Ishikawa (cell line): ENCODE measurements around the gene APOL4.

Experiments used
- CEBPB ChIP-seq: IDR thresholded peaks from 2 replicates; pipeline ENCODE4 v1.6.1; 2012
- CREB1 ChIP-seq: IDR thresholded peaks from 2 replicates; pipeline ENCODE4 v1.6.1; 2012; ENCODE audit warnings: low read depth
- EGR1 ChIP-seq: IDR thresholded peaks from 2 replicates; pipeline ENCODE4 v1.6.1; 2012
- EP300 ChIP-seq: IDR thresholded peaks from 2 replicates; pipeline ENCODE4 v1.6.1; 2012; ENCODE audit warnings: borderline replicate concordance
- FOXM1 ChIP-seq: IDR thresholded peaks from 2 replicates; pipeline ENCODE4 v1.6.1; 2012; ENCODE audit warnings: low read depth, borderline replicate concordance
- MAX ChIP-seq: IDR thresholded peaks from 2 replicates; pipeline ENCODE4 v1.6.1; 2012
- NFIC ChIP-seq: IDR thresholded peaks from 2 replicates; pipeline ENCODE4 v1.6.1; 2012
- RAD21 ChIP-seq: IDR thresholded peaks from 2 replicates; pipeline ENCODE4 v1.6.1; 2012; ENCODE audit warnings: low read depth
- REST ChIP-seq: IDR thresholded peaks from 2 replicates; pipeline ENCODE4 v1.6.1; 2012; ENCODE audit warnings: low read depth, mild to moderate bottlenecking
- TAF1 ChIP-seq: IDR thresholded peaks from 2 replicates; pipeline ENCODE4 v1.6.1; 2012; ENCODE audit warnings: low read depth, mild to moderate bottlenecking
- TCF12 ChIP-seq: IDR thresholded peaks from 2 replicates; pipeline ENCODE4 v1.6.1; 2012; ENCODE audit warnings: low read depth
- TEAD4 ChIP-seq: IDR thresholded peaks from 2 replicates; pipeline ENCODE4 v1.6.1; 2012
- YY1 ChIP-seq: IDR thresholded peaks from 2 replicates; pipeline ENCODE4 v1.6.1; 2012; ENCODE audit warnings: low read depth
- ZBTB7A ChIP-seq: IDR thresholded peaks from 2 replicates; pipeline ENCODE4 v1.6.1; 2012; ENCODE audit warnings: low read depth
- TF ChIP-seq, protein P1 (sequence below): IDR thresholded peaks from 2 replicates; pipeline ENCODE4 v1.6.1; 2012

The APOL4 gene

GRCh38 chr22:36208914-36209313 is 7.3 kb upstream of the APOL4 start:
- no peak for TF ChIP-seq CEBPB
- no peak for TF ChIP-seq MAX

- TF ChIP-seq RAD21 (no peak), MAX (no peak), CREB1 (no peak), EP300 (no peak), NFIC (no peak)
Measured at GRCh38 chr22:36208162-36208765, 6.7 kb upstream of the APOL4 start.

DNA sequence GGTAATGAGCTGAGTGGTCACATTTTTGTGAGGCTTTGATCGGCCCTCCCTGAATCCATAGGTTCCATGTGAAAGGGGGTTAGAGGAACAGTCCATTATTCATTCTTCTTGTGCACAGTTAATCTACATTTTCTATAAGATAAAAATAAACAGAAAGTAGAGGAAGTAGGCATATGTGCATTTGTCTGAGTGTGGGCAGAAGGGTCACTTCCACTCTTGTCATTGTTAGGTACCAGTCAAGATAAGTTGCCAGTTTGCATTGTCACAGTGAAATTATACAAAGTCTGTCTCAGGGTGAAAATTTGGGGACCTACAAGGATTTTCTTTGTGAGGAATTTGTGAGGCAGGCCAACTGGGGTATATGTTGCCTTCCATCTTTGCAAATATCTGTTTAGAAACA is 4.6 kb upstream of the APOL4 start:
- no peak for TF ChIP-seq FOXM1
- no peak for TF ChIP-seq YY1
- no peak for TF ChIP-seq EP300
- no peak for TF ChIP-seq NFIC
- no peak for TF ChIP-seq TEAD4
- no peak for TF ChIP-seq CREB1
- no peak for TF ChIP-seq RAD21
- no peak for TF ChIP-seq CEBPB
- TF ChIP-seq EGR1: no peak
- no peak for TF ChIP-seq TCF12
- TF ChIP-seq REST: no peak
- no peak for TF ChIP-seq TAF1
- TF ChIP-seq ZBTB7A: no peak
- TF ChIP-seq MAX: no peak
- TF ChIP-seq, protein P1, sequence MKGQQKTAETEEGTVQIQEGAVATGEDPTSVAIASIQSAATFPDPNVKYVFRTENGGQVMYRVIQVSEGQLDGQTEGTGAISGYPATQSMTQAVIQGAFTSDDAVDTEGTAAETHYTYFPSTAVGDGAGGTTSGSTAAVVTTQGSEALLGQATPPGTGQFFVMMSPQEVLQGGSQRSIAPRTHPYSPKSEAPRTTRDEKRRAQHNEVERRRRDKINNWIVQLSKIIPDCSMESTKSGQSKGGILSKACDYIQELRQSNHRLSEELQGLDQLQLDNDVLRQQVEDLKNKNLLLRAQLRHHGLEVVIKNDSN: no peak

DNA sequence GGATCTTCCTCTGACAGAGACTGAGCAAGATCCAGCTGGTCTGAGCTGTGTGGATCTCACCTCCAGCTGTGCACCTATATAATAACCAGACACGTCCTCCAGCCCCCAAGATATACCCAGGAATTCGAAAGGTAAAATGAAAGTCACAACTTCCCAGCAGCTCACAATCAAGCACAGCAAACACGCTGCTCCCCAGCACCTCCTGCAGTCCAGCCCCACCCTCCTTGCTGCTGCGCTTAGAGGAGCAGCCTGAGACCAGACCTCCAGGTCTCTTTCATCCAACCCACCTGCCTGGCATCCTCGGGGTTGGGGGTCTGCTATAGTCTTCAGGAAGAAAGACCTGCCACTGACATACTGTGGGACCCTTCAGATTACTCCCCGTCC is 3.0 kb upstream of the APOL4 start:
- no peak for TF ChIP-seq TEAD4
- TF ChIP-seq EP300: no peak
- no peak for TF ChIP-seq ZBTB7A
- no peak for TF ChIP-seq EGR1
- TF ChIP-seq, protein P1: no peak

GRCh38 chr22:36204001-36204631 is 2.5 kb upstream of the APOL4 start:
- TF ChIP-seq EP300 (no peak), EGR1 (no peak), YY1 (no peak), TAF1 (no peak), REST (no peak), FOXM1 (no peak), MAX (no peak), TCF12 (no peak), CEBPB (no peak), ZBTB7A (no peak), TEAD4 (no peak), RAD21 (no peak), NFIC (no peak), CREB1 (no peak)
- TF ChIP-seq, protein P1: no peak

- TF ChIP-seq EP300: peak; percentile 21; the same call in 1 of the 2 replicates
- TF ChIP-seq, protein P1: peak; percentile 43
Measured at GRCh38 chr22:36203441-36203840, 1.8 kb upstream of the APOL4 start.
